GM19463 (cell line): ENCODE data around the gene PHLDA2.
"Not testable (repeated sequence)": the region's sequence is repeated elsewhere in the genome, so short reads cannot be mapped to it uniquely, and the experiment has no call there.

ENCODE experiments used
- ATAC-seq: cut with Tn5 transposase; IDR thresholded peaks from one replicate; pipeline ENCODE4 v1.9.1; 2021; ENCODE audit warnings: mild to moderate bottlenecking, moderate library complexity; ENCODE audit not compliant: unreplicated experiment

PHLDA2 gene

GRCh38 chr11:2945757-2946287, 16.6 kb upstream of the PHLDA2 start:
- no peak for ATAC-seq

DNA sequence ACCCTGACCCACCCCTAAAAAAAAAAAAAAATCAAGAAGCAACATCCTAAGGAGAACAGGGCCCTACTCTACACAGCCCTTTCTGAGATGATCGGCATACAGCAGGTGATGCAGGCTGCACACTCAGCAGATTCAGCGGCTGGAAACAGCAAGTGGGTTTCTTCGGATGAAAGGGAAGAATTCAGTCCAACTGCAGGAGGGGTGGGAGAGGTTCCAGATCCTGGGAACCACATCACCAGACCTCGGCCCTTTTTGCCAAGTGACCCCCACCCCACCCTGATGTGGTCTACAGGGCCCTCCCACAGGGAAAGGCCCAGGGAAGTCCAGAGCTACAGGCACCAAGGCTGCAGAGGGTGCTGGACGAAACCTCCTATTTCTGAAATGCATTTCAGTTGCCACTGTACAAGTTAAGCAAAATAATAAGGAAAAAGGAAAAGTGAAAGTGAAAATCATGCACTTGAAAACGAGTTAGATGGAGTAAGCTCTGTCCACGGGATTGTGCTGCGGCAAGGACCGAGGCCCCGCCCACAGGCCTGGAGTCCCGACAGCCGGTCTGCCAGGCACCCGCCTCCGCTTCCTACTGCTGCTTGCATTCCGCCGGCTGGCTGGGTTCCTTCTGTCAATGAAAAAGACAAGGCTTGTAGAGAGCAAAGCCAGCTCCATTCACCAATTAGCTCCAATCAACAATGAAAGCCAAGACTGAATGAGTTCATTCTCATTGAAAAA, 16.0 kb upstream of the PHLDA2 start:
- no peak for ATAC-seq

- ATAC-seq, result no peak
These were observed 15.3 kb upstream of the PHLDA2 start for GRCh38 chr11:2944530-2944929.

- ATAC-seq, result no peak
These were observed 14.5 kb upstream of the PHLDA2 start for GRCh38 chr11:2943711-2944118.

DNA sequence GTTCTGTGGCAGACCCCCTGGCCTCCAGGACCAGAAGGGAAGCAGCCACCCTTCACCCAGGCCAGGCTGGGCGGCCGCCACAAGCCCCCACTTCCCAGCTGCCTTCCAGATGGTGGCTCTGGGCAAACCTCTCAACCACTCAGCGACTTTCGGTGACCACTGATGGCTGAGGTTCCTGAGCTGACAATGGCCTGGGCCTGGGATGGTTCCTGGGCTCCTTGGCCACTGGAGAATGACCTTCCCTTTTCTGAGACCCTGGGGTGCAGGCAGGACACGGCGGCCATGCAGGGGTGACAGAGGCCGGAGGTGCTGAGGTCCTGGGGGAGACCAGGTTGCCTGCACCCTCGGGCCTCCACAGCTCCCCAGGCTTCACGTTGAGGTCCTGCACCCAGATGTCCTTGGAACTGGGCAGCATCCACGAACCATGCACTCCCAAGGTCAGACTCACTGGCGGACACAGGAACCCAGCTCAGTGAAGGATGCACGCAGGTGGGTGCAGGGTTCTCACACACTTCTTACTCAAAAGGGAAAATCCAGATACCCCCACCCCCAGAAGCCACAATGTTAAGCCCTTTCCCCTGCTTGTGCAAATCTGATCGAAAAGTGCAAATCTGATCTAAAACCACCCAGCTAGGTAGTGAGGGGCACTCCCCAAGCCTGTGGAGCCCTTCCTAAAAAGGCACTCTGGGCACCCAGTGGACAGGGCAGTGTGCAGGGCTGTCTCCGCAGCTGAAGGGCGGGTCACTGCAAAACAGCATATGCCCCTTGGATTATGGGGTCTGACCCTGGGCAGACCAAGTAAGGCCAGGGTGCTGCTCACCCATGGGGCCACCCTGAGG, 13.9 kb upstream of the PHLDA2 start:
- ATAC-seq, result no peak

DNA sequence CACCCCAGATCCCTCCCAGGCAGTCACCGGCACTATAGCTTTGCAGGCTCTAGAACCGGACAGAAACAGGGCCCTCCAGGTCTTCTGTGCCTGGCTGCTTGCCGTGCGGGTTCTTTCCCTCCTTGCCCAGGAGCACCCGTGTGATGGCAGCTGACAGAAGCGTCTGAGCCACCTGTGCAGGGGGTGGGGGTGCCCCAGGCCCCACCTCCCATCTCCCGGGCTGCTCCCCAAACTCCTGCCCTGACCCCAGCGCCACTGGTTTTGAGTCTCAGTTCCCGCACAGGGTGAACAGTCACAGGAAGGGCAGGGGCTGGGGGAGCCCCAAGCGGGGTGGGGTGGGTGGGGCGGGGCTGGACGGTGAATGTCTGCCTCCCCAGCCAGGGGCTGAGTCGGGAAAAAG, 13.2 kb upstream of the PHLDA2 start:
- no peak for ATAC-seq

GRCh38 chr11:2940921-2941821, 12.0 kb upstream of the PHLDA2 start:
- ATAC-seq, result no peak

GRCh38 chr11:2940147-2940920, 11.1 kb upstream of the PHLDA2 start:
- ATAC-seq, result no peak

GRCh38 chr11:2938458-2939418, 9.5 kb upstream of the PHLDA2 start:
- ATAC-seq, result not testable (repeated sequence)

- not testable (repeated sequence) for ATAC-seq
These were observed 8.6 kb upstream of the PHLDA2 start for GRCh38 chr11:2937641-2938457.

GRCh38 chr11:2934611-2935239, 5.5 kb upstream of the PHLDA2 start:
- no peak for ATAC-seq

DNA sequence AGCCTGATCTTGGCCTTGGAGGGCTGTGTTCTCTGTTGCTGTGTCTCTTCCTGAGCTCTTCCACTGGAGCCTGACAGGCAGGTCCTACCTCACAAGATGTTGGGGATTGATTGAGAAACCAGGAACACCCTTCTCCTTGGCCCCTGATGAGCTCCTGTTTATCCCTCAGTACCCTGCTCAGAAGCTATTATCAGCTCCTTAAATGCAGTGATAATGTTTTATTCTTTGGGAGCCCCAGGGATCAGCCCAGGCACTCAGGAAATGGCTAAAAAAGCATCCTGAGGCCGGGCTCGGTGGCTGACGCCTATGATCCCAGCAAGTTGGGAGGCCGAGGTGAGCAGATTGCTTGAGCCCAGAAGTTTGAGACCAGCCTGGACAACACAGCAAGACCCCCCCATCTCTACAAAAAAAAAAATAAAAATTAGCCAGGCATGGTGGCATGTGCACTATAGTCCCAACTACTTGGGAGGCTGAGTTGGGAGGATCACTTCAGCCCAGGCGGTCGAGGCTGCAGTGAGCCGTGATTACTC, 4.9 kb upstream of the PHLDA2 start:
- ATAC-seq, result no peak

DNA sequence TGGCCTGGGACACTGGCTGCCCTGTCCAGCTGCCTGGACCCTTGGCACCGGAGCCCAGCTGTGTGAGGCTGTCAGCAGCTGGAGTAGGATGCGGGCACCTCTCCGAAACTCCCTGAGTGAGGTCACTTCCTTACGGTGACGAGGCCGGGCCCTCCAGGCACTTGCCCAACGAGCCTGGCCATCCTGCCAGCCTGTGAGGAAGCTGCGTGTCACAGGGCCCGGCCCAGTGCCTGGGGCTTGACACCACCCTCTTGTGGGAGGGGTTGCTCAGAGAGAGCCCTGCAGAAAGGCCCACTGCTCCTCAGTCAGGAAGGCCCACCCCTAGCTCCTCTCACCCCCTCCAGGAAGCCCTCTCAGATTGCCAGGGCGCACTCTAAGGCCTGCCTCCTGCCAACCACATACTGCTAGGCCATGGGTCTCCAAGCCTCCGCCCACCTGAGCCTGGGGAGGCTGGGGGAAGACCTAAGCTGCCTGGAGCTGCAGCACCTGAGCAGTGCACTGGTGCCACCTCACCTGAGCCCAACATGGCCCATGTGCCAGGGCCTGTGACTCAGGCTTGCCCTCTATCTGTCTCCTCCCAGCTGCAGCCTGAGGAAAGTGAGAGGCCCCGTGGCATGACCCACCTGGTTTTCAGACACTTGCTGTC, 4.3 kb upstream of the PHLDA2 start:
- ATAC-seq, result no peak

GRCh38 chr11:2932850-2933251, 3.6 kb upstream of the PHLDA2 start:
- no peak for ATAC-seq

GRCh38 chr11:2931771-2932738, 2.8 kb upstream of the PHLDA2 start:
- no peak for ATAC-seq

DNA sequence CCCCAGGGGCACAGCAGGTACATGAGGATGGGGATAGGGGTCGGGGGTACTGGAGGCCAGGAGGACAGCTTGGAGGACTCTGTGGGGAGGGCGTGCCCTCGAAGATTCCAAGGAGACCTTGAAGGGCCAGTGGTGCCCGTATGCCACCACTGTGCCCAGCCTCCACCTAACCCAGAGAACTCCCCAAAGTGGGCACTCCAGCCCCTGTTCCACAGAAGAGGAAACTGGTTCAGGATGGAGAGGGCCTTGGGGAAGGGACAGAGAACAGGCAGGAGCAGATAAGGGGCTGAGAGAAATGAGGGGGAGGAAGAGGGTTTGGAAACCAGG, 2.2 kb upstream of the PHLDA2 start:
- ATAC-seq, result no peak
